ENCODE results near the gene DECR2.

- TF ChIP-seq POLR2A (IDR thresholded peaks at IDR 0.05; ENCODE audit: low read length) (no peak), GATA1 (IDR thresholded peaks at IDR 0.05; ENCODE audit: low read depth, low read length) (no peak)
Observed at GRCh38 chr16:444027-444426, 42.3 kb downstream of the DECR2 start.
